ENCODE data around the gene FAM135A. TPM values are rescaled to one million over a fixed set of nuclear protein-coding genes. Genes with fewer than 3 reads are reported as not detected.
A peak's percentile ranks its signal among the peaks of the same experiment; 100 is the strongest.
"Not testable (repeated sequence)": the region's sequence is repeated elsewhere in the genome, so short reads cannot be mapped to it uniquely, and the experiment has no call there.

FAM135A gene
- total RNA-seq, 1 donor from 2014 or later: 61.6 TPM

DNA sequence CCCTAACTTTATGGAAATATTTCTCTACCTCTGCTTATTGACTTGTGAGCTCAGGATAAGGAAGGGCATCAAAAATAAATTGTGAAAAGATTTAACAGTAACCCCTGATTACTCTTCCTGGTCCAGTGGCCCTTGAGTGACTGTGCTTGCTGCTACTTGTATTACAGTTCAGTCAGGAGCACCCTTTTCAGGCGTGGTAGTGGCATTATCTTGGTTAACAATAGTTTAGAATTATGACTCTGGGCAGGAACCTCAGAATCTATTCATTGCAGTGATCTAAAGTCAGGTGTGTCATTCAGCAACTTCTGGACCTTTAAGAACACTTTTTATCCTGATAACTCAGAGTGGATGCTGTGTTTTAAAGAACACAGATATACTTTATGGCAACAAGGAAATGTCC, 43.4 kb downstream of the FAM135A start:
- H3K36me3 ChIP-seq (ENCODE audit: control insufficient read depth, insufficient read depth, low read length): no peaks in the 10 kb centered on the region
- no peaks in the 10 kb centered on the region for H3K27me3 ChIP-seq (ENCODE audit: control insufficient read depth, insufficient read depth, low read length)
- no peak for FAIRE-seq
- peak; percentile 2 for DNase-seq (ENCODE audit: low read depth)
- TF ChIP-seq CTCF (IDR thresholded peaks at IDR 0.05; ENCODE audit: insufficient read depth, low read length, severe bottlenecking): no peak
- no peak overlapping the region for H3K4me3 ChIP-seq (ENCODE audit: low read depth, low read length)

- H3K27me3 ChIP-seq (ENCODE audit: control insufficient read depth, insufficient read depth, low read length): no peaks in the 10 kb centered on the region
- TF ChIP-seq CTCF (IDR thresholded peaks at IDR 0.05; ENCODE audit: insufficient read depth, low read length, severe bottlenecking): no peak
- DNase-seq (ENCODE audit: low read depth): no peak
- H3K4me3 ChIP-seq (ENCODE audit: low read depth, low read length): no peak overlapping the region
- FAIRE-seq: no peak
- no peaks in the 10 kb centered on the region for H3K36me3 ChIP-seq (ENCODE audit: control insufficient read depth, insufficient read depth, low read length)
Observed at GRCh38 chr6:70459235-70459634, 45.9 kb downstream of the FAM135A start.

DNA sequence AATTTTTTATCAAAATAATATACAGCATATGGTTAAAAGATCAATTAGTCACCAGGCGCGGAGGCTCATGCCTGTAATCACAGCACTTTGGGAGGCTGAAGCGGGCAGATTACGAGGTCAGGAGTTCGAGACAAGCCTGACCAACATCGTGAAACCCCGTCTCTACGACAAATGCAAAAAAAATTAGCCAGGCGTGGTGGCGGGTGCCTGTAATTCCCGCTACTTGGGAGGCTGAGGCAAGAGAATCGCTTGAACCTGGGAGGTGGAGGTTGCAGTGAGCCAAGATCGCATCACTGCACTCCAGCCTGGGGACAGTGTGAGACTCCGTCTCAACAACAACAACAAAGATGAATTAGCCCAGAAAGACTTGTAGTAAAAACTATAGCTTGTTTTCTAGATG, 46.4 kb downstream of the FAM135A start:
- not testable (repeated sequence) for DNase-seq (ENCODE audit: low read depth); H3K4me3 ChIP-seq (ENCODE audit: low read depth, low read length); FAIRE-seq; H3K27me3 ChIP-seq (ENCODE audit: control insufficient read depth, insufficient read depth, low read length); H3K36me3 ChIP-seq (ENCODE audit: control insufficient read depth, insufficient read depth, low read length)

- H3K36me3 ChIP-seq (ENCODE audit: control insufficient read depth, insufficient read depth, low read length): peaks cover 1% of the 10 kb centered on the region
- DNase-seq (ENCODE audit: low read depth) (no peak), FAIRE-seq (no peak)
- no peak for TF ChIP-seq CTCF (IDR thresholded peaks at IDR 0.05; ENCODE audit: insufficient read depth, low read length, severe bottlenecking)
- no peaks in the 10 kb centered on the region for H3K27me3 ChIP-seq (ENCODE audit: control insufficient read depth, insufficient read depth, low read length)
- no peak overlapping the region for H3K4me3 ChIP-seq (ENCODE audit: low read depth, low read length)
Observed at GRCh38 chr6:70470016-70470415, 56.7 kb downstream of the FAM135A start.

GRCh38 chr6:70470510-70470909, 57.2 kb downstream of the FAM135A start:
- H3K36me3 ChIP-seq (ENCODE audit: control insufficient read depth, insufficient read depth, low read length); H3K27me3 ChIP-seq (ENCODE audit: control insufficient read depth, insufficient read depth, low read length); DNase-seq (ENCODE audit: low read depth); FAIRE-seq; H3K4me3 ChIP-seq (ENCODE audit: low read depth, low read length): not testable (repeated sequence)

GRCh38 chr6:70474751-70475150, 61.4 kb downstream of the FAM135A start:
- no peaks in the 10 kb centered on the region for H3K27me3 ChIP-seq (ENCODE audit: control insufficient read depth, insufficient read depth, low read length)
- peaks cover 6% of the 10 kb centered on the region for H3K36me3 ChIP-seq (ENCODE audit: control insufficient read depth, insufficient read depth, low read length)
- no peak for TF ChIP-seq CTCF (IDR thresholded peaks at IDR 0.05; ENCODE audit: insufficient read depth, low read length, severe bottlenecking)
- H3K4me3 ChIP-seq (ENCODE audit: low read depth, low read length): no peak overlapping the region
- FAIRE-seq (no peak), DNase-seq (ENCODE audit: low read depth) (no peak)

- H3K4me3 ChIP-seq (ENCODE audit: low read depth, low read length): no peak overlapping the region
- FAIRE-seq: no peak
- no peak for TF ChIP-seq CTCF (IDR thresholded peaks at IDR 0.05; ENCODE audit: insufficient read depth, low read length, severe bottlenecking)
Observed at GRCh38 chr6:70479236-70479635, 65.9 kb downstream of the FAM135A start.

DNA sequence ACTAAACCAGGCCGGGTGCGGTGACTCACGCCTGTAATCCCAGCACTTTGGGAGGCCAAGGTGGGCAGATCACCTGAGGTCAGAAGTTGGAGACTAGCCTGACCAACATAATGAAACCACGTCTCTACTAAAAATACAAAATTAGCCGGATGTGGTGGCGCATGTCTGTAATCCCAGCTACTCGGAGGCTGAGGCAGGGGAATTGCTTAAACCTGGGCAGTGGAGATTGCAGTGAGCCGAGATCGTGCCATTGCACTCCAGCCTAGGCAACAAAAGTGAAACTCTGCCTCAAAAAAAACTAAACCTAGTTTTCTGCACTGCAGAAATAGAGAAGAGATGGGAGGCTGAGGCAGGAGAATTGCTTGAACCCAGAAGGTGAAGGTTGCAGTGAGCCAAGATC, 73.3 kb downstream of the FAM135A start:
- not testable (repeated sequence) for DNase-seq (ENCODE audit: low read depth); H3K27me3 ChIP-seq (ENCODE audit: control insufficient read depth, insufficient read depth, low read length); H3K36me3 ChIP-seq (ENCODE audit: control insufficient read depth, insufficient read depth, low read length); H3K4me3 ChIP-seq (ENCODE audit: low read depth, low read length); FAIRE-seq

More at GRCh38 chr6:70479236-70479635, 65.9 kb downstream of the FAM135A start:
- H3K27me3 ChIP-seq (ENCODE audit: control insufficient read depth, insufficient read depth, low read length): no peaks in the 10 kb centered on the region
- H3K36me3 ChIP-seq (ENCODE audit: control insufficient read depth, insufficient read depth, low read length): peaks cover 10% of the 10 kb centered on the region
- no peak for DNase-seq (ENCODE audit: low read depth)

Measured in bronchial epithelial cell (primary cell).